CD4-positive, alpha-beta memory T cell (primary cell): Measurements from ENCODE around the gene GLG1. TPM values are rescaled to one million over a fixed set of nuclear protein-coding genes. Genes with fewer than 3 reads are reported as not detected.
"Not testable (repeated sequence)": the region's sequence is repeated elsewhere in the genome, so short reads cannot be mapped to it uniquely, and the experiment has no call there.

Experiments used
- CTCF ChIA-PET: fragments of 350-600 bp; sonication (Branson Sonifier 250); formaldehyde crosslinking; loops from one replicate; lab custom pipeline; 2021; ENCODE audit warnings: inconsistent platforms; ENCODE audit not compliant: partially characterized antibody; lab: Charles Lee
- POLR2A ChIA-PET: fragments of 350-600 bp; sonication (Branson Sonifier 250); formaldehyde crosslinking; loops from one replicate; lab custom pipeline; 2021; ENCODE audit not compliant: partially characterized antibody; lab: Charles Lee
- DNase-seq, 5 donors: peaks; one replicate each; pipeline versions ENCODE4 v3.0.0 to v3.0.0-alpha.2; 2020 to 2022; ENCODE audit warnings: mixed read lengths in 1 of 5
- H3K27ac ChIP-seq: one replicate; pipeline ENCODE4 v1.7.0; 2013; ENCODE audit warnings: low read depth, low read length
- H3K27me3 ChIP-seq: 2 replicates; pipeline ENCODE4 v1.7.0; 2013; ENCODE audit warnings: mild to moderate bottlenecking, low read length, moderate library complexity; ENCODE audit not compliant: insufficient read depth
- H3K36me3 ChIP-seq: 2 replicates; pipeline ENCODE4 v1.7.0; 2013; ENCODE audit warnings: mild to moderate bottlenecking, low read length, moderate library complexity; ENCODE audit not compliant: insufficient read depth
- H3K4me1 ChIP-seq: 2 replicates; pipeline ENCODE4 v1.7.0; 2013; ENCODE audit warnings: mild to moderate bottlenecking, low read length, moderate library complexity; ENCODE audit not compliant: insufficient read depth
- H3K4me3 ChIP-seq, 2 donors: one replicate each; pipeline ENCODE4 v1.7.0; 2013; ENCODE audit warnings: low read length in 2 of 2, mild to moderate bottlenecking in 1 of 2
- H3K9me3 ChIP-seq, 2 donors: one replicate each; pipeline ENCODE4 v1.7.0; 2013; ENCODE audit warnings: low read length in 2 of 2, control low read depth in 1 of 2; ENCODE audit not compliant: control insufficient read depth in 1 of 2
- H3K27ac Mint-ChIP-seq, 7 donors: one replicate each; pipeline ENCODE4 v1.8.0; 2020 to 2021; ENCODE audit warnings: mixed read lengths in 7 of 7, mild to moderate bottlenecking in 6 of 7, inconsistent platforms in 3 of 7, moderate library complexity in 3 of 7
- H3K27me3 Mint-ChIP-seq, 2 donors: one replicate each; pipeline ENCODE4 v1.8.0; 2020 to 2021; ENCODE audit warnings: mixed read lengths in 2 of 2
- H3K36me3 Mint-ChIP-seq, 2 donors: one replicate each; pipeline ENCODE4 v1.8.0; 2020 to 2021; ENCODE audit warnings: mixed read lengths in 2 of 2, inconsistent platforms in 1 of 2, mild to moderate bottlenecking in 1 of 2
- H3K4me1 Mint-ChIP-seq, 4 donors: one replicate each; pipeline ENCODE4 v1.8.0; 2020 to 2021; ENCODE audit warnings: mixed read lengths in 4 of 4, mild to moderate bottlenecking in 1 of 4
- H3K4me3 Mint-ChIP-seq, 8 donors: one replicate each; pipeline ENCODE4 v1.8.0; 2020 to 2021; ENCODE audit warnings: mixed read lengths in 8 of 8, mild to moderate bottlenecking in 7 of 8, moderate library complexity in 6 of 8, inconsistent platforms in 3 of 8
- H3K9me3 Mint-ChIP-seq, 8 donors: one replicate each; pipeline ENCODE4 v1.8.0; 2020 to 2021; ENCODE audit warnings: mixed read lengths in 8 of 8, mild to moderate bottlenecking in 5 of 8, inconsistent platforms in 3 of 8, moderate library complexity in 1 of 8
- intact Hi-C: fragments of 100-400 bp; cut with micrococcal nuclease; formaldehyde crosslinking; loops from one replicate; pipeline ENCODE4 v1.15.1; 2023
- polyA plus RNA-seq, 2 donors: library from polyadenylated mRNA; unstranded; fragments of 300-500 nt; fragmentation: Illumina TruSeq; gene quantifications; one replicate each; pipeline ENCODE4 v1.2.3, GENCODE V29; 2021
- total RNA-seq, 2 experiments: library from RNA; stranded (reverse); gene quantifications; one replicate each; pipeline ENCODE4 v1.2.3, GENCODE V29; 2021

The GLG1 gene
- total and polyA plus RNA-seq, 4 experiments from 2014 or later = 121 to 209 (median 175) TPM

GRCh38 chr16:74398212-74398895 is 208.6 kb downstream of the GLG1 start:
- not testable (repeated sequence) for H3K27ac Mint-ChIP-seq

More at GRCh38 chr16:74398212-74398895, 208.6 kb downstream of the GLG1 start:
- H3K27ac ChIP-seq, H3K4me1 ChIP-seq, H3K9me3 ChIP-seq, H3K4me1 Mint-ChIP-seq, H3K9me3 Mint-ChIP-seq, H3K27me3 ChIP-seq, H3K27me3 Mint-ChIP-seq, POLR2A ChIA-PET, intact Hi-C loops, CTCF ChIA-PET, H3K36me3 Mint-ChIP-seq, H3K4me3 ChIP-seq, H3K36me3 ChIP-seq, DNase-seq, H3K4me3 Mint-ChIP-seq: not testable (repeated sequence)

Other genes starting within 250 kb of the GLG1 start
- gene NPIPB15, start 230.8 kb downstream of the GLG1 start, total RNA-seq = 1 to 10 TPM in 1 of 2 experiments, not detected in 1; 1.2 TPM
- 1 to 10 TPM in 1 of 2 donors, not detected in 1; 1.1 TPM for gene NPIPB15, start 230.8 kb downstream of the GLG1 start, polyA plus RNA-seq
- gene CLEC18B, start 185.6 kb downstream of the GLG1 start, total RNA-seq = 1 to 10 TPM; 1.3 to 3.1 TPM
- gene CLEC18B, start 185.6 kb downstream of the GLG1 start, polyA plus RNA-seq = not detected
- 10 to 100 TPM; 59.2 to 64.7 TPM for gene RFWD3, start 59.8 kb upstream of the GLG1 start, total RNA-seq
- gene RFWD3, start 59.8 kb upstream of the GLG1 start, polyA plus RNA-seq = 10 to 100 TPM; 12.3 to 20.6 TPM
- gene MLKL, start 93.7 kb upstream of the GLG1 start, total RNA-seq = 10 to 100 TPM; 37.5 to 40.6 TPM
- 10 to 100 TPM; 12.5 to 20.9 TPM for gene MLKL, start 93.7 kb upstream of the GLG1 start, polyA plus RNA-seq
- under 1 TPM in 1 of 2 experiments, not detected in 1; 0.17 TPM for gene FA2H, start 167.7 kb upstream of the GLG1 start, total RNA-seq
- gene FA2H, start 167.7 kb upstream of the GLG1 start, polyA plus RNA-seq = under 1 TPM in 1 of 2 donors, not detected in 1; 0.21 TPM